GM12892 (cell line): ENCODE data around the gene MAP3K1.

Experiments
- POLR2A ChIP-seq: IDR thresholded peaks from 2 replicates; pipeline ENCODE4 v1.6.1; 2011; ENCODE audit warnings: low read depth, low read length, control low read depth
- POLR2AphosphoS5 ChIP-seq: IDR thresholded peaks from 2 replicates; pipeline ENCODE4 v1.6.1; 2011; ENCODE audit warnings: low read depth, low read length, control low read depth

- TF ChIP-seq POLR2AphosphoS5 (no peak), POLR2A (no peak)
These were observed 23.7 kb downstream of the MAP3K1 start for GRCh38 chr5:56839062-56839461.
